ENCODE results near the gene USF2.

USF2 gene

DNA sequence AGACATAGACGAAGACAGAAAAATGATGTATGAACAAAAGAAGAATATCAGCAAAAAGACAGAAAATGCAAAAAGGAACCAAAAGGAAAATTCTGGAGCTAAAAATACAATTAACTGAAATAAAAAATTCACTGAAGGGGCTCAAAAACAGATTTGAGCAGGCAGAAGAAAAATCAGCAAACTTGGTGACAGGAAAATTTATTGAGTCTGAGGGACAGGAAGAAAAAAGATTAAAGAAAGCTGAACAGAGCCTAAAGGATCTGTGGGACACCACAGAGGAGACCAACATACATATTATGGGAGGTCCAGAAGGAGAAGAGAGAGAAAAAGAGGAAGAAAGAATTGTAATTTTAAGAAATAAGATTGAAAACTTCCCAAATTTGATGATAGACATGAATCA, 27.3 kb upstream of the USF2 start:
- DNase-seq (ENCODE audit: low read depth), result no peak

DNA sequence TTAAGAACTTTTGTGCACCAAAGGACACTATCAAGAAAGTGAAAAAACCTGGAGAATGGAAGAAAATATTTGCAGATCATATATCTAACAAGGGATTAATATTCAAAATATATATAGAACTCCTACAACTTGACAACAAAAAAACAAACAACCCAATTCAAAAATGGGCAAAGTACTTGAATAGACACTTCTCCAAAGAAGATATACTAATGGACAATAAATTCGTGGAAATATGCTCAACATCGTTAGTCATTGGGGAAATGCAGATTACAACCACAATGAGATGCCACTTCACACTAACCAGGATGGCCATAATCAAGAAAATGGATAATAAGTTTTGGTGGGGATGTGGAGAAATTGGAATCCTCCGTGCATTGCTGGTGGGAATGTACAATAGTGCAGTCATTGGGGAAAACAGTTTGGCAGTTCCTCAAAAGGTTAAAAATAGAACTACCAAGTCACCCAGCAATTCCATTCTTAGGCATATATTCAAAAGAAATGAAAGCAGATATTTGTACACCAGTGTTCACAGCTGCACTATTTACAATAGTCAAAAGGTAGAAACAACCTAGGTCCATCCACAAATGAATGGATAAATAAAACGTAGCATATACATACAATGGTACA, 22.2 kb upstream of the USF2 start:
- no peak for DNase-seq (ENCODE audit: low read depth)

DNA sequence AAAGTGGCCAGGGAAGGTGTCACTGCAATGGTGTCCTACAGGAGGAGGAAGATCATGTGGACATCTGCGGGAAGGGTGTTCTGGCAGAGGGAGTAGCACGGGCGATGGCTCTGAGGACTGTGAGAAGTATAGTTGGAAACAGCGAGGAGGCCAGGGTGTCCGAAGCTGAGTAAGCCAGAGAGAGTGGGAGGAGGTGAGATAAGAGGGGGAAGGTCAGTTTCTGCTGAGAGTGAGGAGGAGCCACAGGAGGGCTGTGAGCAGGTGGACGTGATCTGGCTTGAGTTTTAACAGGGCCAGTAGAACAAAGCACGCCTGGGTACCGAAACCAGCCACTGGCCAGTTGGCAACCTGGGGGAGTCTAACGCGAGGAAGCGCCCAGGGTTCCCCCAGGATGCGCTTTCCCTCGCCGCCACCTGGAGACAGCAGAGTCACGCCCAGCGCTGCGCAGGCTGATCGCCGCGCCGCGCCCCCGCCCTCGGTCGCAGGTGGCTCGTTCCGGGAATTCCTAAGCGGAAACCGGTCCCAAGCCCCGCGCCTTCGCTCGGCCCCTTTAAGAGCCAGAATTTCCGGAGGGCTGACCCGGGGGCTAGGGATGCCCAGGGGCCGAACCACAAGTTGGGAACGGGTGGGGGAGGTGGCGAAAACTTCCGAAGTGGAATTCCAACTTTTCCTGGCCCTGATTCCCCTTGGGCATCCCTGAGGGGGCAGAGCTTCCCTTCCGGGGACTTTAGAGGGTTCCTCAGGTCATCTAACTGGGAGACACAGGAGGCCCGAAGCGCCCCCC, 21.0 kb upstream of the USF2 start:
- DNase-seq (ENCODE audit: low read depth), result no peak

DNA sequence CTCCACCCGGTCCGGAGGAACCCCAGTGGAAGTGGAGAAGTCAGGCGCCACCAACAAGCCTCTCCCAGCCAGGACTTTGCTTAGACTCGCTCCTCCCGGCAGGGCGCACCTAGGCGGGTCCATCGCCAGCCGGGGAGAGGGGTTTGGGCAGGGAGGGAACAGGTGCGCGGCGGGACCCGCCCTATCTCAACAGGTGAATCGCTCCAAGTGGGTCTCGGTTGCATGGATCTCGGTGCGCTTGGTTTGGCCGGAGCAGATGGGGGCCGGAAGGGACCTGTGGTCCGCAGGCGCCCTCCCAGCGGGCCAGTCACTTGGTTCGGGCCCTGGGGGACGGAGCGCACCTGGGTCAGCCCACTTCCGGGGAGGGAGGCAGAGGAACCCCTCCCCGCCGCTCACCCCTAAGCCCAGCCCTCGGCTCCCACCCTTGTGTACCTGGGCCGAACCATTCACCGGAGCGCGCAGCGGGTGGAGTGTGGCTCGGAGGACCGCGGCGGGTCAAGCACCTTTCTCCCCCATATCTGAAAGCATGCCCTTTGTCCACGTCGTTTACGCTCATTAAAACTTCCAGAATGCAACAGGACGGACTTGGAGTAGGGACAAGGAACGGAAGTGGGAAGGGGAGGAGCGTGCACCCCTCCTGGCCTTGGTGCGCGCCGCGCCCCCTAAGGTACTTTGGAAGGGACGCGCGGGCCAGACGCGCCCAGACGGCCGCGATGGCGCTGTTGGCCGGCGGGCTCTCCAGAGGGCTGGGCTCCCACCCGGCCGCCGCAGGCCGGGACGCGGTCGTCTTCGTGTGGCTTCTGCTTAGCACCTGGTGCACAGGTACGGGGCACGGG, 20.2 kb upstream of the USF2 start, which contains the start of gene LSR:
Gene LSR, plus strand, starts transcription at position 693 of the 836 bp plus-strand sequence. Its CDS starts 21 bp downstream, at position 714.
- no peak for DNase-seq (ENCODE audit: low read depth)

DNA sequence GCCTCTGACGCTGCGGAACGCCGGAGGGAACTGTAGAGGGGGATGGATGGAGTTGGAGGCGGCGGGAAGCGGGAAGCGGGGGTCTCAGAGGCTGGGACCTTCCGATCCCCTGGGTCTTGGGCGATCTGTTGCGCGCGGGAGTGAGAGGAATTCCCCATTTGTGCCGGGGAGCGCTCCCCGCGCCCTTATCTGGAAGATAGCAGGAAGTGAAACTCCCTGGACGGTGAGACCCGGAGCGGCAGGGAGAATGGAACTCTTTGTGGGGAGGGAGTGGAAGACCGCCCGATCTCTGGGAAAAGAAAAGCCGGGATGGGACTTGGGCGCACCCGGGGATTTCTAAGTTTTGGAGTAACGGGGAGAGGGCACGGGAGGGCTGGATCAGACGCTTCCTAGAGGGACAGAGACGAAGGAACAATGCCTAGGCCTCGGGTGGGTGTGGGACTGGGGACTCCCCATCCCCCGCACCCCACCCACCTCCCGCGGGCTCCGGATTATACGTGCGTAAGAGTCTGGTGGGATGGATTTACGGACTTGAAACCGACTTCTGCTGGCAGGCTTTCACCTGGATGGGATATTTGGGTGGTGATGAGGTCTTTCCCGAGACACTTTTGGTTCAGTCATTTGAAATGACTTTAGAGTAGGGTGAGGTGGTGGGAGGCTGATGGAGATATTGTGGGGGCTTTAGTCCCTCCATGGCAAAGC, 19.5 kb upstream of the USF2 start:
- no peak for DNase-seq (ENCODE audit: low read depth)

DNA sequence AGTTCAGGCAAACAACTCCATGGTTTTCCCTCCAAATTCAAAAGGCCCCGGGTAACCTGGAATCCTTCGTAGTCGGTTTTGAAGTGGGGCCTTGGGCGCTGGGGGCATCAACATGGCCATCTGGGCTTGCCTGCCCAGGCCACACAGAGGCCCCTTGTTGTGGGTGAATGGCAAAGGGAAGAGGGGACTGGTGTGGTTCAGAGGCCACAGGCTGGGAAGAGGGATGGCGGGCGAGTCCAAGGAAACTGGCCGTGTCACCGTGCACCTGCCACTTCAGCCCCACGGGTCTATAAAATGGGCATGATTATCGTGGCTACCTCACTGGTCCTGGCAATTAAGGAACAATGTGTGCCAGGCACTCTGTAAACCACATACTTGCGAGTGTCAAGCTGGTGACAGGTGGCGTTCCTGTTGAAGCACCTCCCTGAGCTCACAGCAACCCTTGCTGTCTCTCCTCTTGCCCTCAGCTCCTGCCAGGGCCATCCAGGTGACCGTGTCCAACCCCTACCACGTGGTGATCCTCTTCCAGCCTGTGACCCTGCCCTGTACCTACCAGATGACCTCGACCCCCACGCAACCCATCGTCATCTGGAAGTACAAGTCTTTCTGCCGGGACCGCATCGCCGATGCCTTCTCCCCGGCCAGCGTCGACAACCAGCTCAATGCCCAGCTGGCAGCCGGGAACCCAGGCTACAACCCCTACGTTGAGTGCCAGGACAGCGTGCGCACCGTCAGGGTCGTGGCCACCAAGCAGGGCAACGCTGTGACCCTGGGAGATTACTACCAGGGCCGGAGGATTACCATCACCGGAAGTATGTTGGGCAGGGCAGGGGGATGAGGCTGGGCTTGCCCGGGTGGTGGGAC, 18.7 kb upstream of the USF2 start:
- no peak for DNase-seq (ENCODE audit: low read depth)

DNA sequence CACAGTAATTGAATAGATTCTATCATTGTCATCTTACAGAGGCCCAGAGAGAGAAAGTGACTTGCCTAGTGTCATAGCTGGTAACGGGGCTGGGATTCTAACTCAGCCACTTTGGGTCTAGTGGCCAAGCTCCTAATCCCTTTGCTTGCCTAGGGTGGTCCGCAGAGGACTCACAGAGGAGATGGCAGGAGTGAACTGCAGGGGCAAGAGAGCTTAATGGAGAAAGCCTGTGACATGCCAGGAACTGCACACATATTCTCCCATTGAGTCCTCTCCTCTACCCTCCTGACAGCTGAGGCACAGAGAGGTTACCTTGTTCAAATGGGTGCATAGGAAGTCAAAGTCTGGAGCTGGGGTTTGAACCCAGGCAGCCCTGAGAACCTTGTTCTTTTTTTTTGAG, 17.3 kb upstream of the USF2 start:
- no peak for DNase-seq (ENCODE audit: low read depth)

DNA sequence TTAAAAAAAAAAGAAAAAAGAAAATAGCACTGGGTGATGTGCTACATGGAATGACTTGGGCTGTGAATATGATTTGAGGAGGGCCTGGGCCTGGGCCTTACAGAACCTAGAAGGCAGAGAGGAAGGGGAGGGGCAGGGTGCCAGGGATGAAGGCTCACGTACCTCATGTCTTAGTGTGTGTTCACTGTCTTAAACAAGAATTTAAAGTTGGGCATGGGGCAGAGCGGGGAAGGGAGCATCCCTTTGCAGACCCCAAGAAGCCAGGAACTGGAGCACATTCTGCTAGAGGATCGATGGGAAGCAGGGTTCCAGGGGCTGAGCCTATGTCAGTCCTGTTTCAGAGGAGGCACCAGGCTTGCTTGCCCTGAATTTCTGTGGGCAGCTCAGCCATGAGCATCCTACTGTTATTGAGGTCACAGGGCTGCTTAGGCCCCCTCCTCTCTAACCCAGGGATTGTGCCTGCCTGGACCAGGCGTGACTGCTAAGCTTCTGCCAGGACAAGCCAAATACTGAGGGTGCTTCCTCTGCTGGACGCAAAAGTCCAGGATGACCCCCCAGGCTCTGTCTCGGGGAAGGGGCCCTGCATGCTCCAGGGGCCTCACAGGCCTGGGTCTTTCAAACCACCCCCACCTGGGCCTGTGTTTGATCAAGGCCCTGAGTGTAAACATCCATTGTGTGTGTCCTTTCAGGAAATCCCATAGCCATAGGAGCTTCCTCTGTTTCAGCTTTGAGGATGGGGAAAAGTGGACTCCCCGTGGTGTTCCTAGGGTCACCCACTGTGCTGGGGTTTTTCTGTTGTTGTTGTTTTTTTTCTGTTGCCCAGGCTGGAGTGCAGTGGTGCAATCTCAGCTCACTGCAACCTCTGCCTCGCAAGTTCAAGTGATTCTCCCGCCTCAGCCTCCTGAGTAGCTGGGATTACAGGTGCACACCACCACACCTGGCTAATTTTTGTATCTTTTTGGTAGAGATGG, 15.2 kb upstream of the USF2 start:
- DNase-seq (ENCODE audit: low read depth), result no peak

DNA sequence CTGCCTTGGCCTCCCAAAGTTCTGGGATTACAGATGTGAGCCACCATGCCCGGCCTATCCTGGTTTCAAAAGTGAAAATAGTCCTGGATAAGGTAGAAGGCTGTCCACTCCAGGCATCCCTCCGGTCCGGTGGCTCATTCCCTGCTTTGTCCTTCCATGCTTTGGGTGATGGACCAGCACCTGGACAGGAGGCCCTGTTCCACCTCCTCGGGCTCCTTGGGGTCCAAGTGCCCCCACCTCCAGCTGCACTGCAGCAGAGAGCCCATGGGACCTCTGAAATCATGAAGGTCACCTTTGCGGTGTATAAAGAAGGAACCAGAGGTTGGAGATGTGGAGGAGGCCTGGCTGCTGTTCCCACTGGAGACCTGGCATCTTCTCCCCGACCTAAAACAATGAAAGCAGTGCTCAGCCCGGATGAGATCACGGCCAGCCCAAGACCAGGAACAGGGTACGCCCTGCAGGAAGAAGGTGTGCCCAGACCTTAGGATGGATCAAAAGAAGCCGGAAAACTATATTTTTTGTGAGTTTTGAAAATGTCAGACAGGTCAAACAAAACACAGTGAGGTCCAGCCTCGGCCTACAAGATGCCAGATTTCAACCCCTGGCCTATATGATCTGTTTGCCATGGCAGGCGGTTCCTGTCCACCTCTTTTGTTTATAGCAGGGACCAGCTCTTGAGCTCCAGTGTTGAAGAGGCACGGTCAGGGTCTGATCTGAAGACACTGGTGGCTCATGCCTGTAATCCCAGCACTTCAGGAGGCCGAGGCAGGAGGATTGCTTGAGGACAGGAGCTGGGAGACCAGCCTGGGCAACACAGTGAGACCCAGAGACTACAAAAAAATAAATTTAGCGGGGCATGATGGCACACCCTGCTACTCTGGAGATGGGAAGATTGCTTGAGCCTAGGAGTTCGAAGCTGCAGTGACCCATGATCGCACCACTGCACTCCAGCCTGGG, 14.1 kb upstream of the USF2 start:
- no peak for DNase-seq (ENCODE audit: low read depth)

DNA sequence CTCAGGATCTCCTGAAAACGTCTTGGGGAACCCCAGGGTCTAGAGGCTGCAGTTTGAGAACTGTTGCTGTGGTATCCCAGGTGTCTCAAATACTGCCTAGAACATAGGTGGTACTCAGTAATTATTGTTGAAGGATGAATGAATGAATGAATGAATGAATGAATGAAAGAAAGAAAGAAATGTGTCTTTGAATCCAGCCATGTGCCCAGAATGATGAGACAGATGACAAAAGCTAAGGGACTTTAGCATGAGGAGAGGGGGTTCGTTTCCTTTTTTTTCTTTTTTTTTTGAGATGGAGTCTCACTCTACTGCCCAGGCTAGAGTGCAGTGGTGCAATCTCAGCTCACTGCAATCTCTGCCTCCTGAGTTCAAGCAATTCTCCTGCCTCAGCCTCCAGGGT, 12.2 kb upstream of the USF2 start:
- DNase-seq (ENCODE audit: low read depth), result no peak

DNA sequence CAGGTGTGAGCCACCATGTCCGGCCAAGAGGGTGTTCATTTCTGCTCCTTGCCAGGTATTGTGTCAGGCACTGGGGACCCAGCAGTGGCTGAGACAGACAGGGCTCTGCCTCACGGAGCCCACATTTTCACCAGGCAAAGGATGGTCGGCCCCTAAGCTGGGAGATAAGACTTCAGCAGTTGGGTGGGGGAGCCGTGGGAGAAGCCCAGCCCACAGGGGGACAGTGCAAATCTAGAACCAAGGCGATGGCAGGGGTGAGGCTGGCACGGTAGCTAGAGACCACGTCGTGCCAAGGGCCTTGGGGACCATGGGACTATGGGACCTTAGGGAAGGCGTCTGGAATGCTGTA, 11.7 kb upstream of the USF2 start:
- no peak for DNase-seq (ENCODE audit: low read depth)

DNA sequence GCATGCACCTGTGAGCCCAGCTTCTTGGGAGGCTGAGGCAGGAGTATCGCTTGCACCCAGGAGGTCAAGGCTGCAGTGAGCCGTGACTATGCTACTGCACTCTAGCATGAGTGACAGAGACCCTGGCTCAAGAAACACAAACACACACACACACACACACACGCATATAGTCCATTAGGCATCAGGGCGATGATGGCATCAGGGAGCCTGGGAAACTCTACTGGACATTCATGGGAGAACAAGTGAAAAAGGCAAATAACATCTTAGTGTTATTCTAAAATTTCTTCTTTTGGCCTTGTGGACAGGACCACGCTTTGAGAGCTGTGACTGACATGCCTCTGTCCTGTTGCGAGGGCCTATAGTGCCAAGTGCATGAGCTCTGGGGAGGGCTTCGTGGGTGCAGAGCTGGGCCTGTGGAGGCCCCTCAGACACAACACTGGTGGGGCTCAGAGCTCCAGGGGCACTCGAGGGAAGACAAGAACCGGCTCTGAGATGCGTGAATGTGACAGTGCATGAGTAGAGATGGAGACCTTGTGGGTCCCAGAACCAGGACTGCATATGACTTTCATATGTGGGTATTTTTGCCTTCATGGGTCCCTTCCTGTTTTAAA, 8.0 kb upstream of the USF2 start:
- no peak for DNase-seq (ENCODE audit: low read depth)

DNA sequence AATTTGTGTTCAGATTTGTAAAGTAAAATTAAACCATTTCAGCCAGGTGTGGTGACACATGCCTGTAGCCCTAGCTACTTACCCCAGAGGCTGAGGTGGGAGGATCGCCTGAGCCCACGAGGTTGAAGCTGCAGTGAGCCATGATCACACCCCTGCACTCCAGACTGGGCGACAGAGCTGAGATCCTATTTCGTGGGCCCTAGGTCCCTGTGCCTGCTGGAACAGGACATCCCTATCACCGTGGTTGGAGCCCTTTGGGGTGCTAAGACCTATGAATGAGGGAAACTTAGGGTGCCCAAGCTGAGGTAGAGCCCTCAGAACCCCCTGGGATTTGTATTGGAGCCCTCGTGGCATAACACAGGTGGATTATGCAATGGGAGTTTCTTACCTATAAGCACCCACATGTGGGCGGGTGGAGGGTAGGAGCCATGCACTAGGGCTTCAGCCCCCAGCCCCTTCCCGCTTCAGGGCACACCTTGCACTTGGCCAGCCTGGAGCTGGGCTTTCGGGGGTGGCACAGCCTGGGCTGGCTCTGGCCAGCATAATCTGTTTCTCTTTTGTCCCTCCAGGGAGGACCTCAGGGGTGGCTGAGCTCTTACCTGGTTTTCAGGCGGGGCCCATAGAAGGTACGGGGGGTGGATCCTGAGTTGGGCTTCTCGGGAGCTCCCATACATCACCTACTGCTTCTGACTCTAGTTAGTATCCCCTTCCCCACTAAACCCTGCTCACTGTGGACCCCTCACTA, 7.2 kb upstream of the USF2 start:
- no peak for DNase-seq (ENCODE audit: low read depth)

DNA sequence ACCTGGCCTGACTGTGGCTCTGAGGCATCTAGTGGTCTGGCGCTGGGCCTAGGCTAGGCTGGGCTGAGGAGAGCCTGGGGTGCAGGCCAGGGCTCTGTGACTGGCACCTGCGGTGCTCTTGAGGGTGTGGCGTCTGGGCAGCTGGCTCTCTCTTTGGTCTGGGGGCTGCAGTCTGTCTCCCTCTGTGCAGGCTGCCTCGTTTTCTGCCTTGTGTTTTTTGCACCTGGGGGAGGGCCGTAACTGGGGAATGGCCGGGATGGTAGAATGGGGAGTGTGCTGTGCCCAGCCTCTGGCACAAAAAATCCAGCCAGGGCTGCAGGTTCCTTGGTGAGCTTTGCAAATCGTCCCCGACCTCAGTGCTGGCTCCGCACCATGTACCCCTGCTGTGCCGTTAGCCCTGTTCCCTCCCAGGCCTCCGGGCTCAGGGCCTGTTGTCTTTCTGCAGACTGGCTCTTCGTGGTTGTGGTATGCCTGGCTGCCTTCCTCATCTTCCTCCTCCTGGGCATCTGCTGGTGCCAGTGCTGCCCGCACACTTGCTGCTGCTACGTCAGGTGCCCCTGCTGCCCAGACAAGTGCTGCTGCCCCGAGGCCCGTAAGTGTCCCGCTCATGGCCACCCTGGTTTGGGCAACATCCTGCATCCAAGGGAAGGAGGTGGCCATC, 6.5 kb upstream of the USF2 start:
- no peak for DNase-seq (ENCODE audit: low read depth)

DNA sequence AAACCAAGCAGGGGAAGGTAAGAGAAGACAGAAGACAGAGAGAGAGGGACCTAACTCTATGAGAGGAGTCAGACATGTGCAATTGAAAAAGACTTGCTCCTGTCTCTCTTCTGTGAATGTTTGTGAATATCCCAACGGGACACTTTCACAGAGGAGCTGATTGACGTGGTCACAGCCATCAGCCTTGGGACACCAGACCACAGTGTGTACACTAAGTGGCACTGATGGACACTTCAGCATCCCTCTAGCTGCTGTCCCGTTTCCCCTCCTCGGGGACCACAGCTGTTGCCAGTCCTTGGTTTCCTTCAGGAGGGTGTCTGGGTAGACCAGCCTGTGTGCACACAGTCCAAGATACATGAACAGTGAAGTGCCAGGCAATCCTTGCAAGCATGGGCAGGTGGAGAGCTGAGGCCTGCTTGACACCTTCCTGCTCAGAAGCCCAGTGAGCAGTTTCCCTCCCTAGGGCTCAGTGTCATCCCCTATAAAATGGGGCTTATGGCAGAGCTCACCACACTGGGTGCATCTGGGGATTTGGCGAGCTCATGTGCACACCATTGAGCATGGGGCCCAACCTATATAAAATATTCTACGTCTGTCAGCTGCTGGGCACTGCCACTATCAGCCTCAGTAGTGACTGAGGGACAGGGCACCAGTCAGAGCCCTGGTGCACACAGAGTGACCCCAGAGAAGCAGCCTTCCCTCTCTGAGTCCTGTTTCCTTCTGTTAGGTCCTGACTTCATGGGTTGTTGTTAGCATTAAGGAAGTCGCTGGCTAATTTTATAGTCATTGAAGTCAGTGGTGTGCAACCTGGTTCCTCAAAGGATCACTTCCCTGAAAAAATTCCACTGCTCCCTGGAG, 4.3 kb upstream of the USF2 start:
- no peak for DNase-seq (ENCODE audit: low read depth)

Measured in stromal cell of bone marrow (primary cell).